ENCODE data around the gene ZDHHC18.
A peak's percentile ranks its signal among the peaks of the same experiment; 100 is the strongest.

DNA sequence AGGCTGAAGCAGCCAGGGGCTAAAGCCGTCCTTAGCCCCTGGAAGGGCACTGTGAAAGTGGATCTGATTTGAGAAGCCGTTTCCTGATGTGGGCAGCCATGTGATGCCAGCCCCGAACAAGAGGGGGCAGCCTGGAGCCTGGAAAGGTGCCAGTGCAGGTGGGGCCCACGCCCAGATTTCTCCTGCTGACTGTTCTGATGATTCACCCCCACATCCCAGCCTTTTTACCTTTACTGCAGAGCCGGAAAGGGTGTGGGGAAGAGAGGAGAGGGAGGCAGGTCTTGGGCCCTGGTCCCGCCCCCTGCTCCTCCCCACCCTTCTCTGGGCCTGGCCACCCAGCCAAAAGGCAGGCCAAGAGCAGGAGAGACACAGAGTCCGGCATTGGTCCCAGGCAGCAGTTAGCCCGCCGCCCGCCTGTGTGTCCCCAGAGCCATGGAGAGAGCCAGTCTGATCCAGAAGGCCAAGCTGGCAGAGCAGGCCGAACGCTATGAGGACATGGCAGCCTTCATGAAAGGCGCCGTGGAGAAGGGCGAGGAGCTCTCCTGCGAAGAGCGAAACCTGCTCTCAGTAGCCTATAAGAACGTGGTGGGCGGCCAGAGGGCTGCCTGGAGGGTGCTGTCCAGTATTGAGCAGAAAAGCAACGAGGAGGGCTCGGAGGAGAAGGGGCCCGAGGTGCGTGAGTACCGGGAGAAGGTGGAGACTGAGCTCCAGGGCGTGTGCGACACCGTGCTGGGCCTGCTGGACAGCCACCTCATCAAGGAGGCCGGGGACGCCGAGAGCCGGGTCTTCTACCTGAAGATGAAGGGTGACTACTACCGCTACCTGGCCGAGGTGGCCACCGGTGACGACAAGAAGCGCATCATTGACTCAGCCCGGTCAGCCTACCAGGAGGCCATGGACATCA lies 36.5 kb downstream of the ZDHHC18 start, which contains the start of gene SFN:
- TF ChIP-seq, protein P1, sequence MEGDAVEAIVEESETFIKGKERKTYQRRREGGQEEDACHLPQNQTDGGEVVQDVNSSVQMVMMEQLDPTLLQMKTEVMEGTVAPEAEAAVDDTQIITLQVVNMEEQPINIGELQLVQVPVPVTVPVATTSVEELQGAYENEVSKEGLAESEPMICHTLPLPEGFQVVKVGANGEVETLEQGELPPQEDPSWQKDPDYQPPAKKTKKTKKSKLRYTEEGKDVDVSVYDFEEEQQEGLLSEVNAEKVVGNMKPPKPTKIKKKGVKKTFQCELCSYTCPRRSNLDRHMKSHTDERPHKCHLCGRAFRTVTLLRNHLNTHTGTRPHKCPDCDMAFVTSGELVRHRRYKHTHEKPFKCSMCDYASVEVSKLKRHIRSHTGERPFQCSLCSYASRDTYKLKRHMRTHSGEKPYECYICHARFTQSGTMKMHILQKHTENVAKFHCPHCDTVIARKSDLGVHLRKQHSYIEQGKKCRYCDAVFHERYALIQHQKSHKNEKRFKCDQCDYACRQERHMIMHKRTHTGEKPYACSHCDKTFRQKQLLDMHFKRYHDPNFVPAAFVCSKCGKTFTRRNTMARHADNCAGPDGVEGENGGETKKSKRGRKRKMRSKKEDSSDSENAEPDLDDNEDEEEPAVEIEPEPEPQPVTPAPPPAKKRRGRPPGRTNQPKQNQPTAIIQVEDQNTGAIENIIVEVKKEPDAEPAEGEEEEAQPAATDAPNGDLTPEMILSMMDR (conservative IDR thresholded peaks at IDR 0.05; ENCODE audit: low read length), result peak; percentile 86
- no peak for TF ChIP-seq EZH2phosphoT487 (IDR thresholded peaks at IDR 0.05; ENCODE audit: borderline replicate concordance, low read depth, low read length)

Data from OCI-LY7 (cell line).